ENCODE measurements around the gene SMIM23. TPM values are rescaled to one million over a fixed set of nuclear protein-coding genes. Genes with fewer than 3 reads are reported as not detected.

SMIM23 gene
- polyA plus RNA-seq, 3 donors = not detected

DNA sequence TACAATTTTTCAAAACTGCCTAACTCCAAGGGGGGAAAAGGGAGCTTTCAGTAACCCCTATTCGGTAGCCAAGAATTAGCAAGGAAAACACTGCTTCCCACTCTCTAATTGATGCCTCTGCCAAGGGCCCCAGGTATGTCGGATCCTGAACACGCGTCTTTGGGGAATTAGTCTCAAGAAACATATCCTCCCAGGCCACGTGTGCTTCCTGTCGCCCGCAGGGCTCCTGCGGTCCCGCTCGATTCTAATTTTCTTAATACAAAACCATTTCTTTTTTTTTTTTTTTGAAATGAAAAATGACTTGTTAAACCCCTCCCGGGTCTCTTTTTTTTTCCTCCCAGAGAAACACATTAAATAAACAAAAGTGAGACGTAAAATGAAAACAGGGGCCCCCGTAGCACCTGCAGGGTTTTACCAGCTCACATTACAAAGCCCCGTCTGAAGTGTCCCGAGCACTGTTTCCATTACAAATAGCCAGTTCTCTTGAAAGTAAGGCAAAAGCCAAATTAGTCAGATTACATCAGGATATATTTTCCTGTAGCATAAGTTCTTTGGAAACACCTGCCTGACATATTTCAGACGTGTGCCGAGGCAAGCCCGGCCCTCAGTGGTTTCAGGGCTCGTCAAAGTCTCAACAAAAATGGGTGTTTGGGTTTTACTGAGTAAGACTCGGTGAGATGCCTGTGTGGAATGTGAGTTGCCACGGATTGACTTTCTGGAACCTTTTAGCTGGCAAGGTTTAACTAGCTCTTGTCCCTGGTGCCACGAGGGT, 21.5 kb downstream of the SMIM23 start:
- no peak overlapping the region for H3K27ac ChIP-seq (ENCODE audit: low read depth, low read length)
- 13 to 18% (median 15%) methylated on average over 22 of the region's 22 CpGs for WGBS, 3 donors

DNA sequence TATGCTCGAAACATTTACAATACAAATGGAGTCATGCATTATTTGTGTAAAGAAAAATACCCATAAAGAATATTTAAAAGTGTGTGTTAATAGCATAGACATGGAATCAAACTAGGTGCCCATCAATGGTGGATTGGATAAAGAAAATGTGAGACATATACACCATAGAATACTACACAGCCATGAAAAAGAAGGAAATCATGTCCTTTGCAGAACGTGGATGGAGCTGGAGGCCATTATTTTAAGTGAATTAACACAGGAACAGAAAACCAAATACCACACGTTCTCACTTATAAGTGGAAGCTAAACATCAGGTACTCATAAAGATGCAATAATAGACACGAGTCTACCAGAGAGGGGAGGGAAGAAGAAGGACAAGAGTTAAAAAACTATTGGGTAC, 22.8 kb downstream of the SMIM23 start:
- H3K27ac ChIP-seq (ENCODE audit: low read depth, low read length) = no peak overlapping the region
- 88 to 94% (median 91%) methylated on average over 4 of the region's 4 CpGs for WGBS, 3 donors

- no peak overlapping the region for H3K27ac ChIP-seq (ENCODE audit: low read depth, low read length)
These were observed 23.3 kb downstream of the SMIM23 start for GRCh38 chr5:171808951-171809350.

DNA sequence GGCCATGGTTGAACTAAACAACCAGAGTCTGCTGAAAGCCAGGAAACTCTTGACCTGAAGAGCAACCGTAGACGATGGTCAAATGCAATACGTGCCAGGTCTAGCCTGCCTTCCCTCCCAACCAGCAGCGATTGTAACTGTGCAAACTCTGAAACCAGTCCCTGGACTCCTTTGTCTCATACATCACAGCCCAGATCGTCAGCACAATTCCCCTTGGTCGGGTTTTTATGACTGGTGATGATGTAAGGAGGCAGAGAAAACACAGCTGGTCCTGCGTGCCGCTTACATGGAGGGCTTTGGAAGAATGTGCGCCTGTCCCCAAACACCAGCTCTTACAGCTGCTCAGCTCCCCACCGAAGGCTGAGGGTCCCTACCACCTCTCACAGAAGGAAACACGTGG, 24.6 kb downstream of the SMIM23 start:
- WGBS, 3 donors = 68 to 78% (median 76%) methylated on average over 11 of the region's 11 CpGs

DNA sequence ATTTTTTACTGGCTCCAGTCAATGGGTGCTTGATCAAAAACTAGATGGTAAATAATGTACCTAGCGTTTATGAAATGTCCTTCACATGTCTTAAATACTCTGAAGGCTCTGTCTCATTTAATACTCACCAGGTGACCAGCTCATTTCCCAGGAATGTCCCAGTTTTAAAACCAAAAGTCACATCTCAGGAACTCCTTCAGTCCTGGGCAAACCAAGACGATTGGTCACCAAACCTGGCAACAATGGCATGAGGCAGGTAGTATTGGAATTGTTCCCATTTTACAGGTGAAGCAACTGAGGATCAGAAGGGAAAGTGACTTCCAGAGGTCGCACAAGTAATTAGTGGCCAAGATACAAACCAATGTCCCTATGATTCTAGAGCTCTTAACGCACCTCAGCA, 27.7 kb downstream of the SMIM23 start:
- no peak overlapping the region for H3K27ac ChIP-seq (ENCODE audit: low read depth, low read length)
- 86 to 94% (median 91%) methylated on average over 4 of the region's 4 CpGs for WGBS, 3 donors

More for the DNA sequence above, 24.6 kb downstream of the SMIM23 start:
- no peak overlapping the region for H3K27ac ChIP-seq (ENCODE audit: low read depth, low read length)

- 62 to 79% (median 65%) methylated on average over 7 of the region's 7 CpGs for WGBS, 3 donors
- no peak overlapping the region for H3K27ac ChIP-seq (ENCODE audit: low read depth, low read length)
These were observed 28.3 kb downstream of the SMIM23 start for GRCh38 chr5:171813813-171814490.

DNA sequence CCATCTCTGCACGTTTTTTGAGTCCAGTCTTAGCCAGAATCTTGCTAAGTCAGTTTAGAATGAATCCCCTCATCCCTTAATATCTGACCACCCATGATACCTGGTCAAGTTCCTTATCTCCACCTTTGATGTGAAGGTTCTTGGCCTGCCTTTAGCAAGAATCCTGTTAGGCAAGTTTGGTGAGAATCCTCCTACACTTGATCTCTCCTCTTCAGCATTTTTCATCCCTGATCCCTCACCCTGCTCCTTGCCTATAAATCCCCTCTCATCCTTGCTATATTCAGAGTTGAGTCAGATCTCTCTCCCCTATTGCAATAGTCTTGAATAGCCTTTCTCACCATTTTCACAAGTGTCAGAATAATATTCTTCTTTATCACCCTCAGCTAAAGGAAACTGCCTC, 31.0 kb downstream of the SMIM23 start:
- WGBS, 3 donors = 48 to 64% (median 48%) methylated on average over 1 of the region's 1 CpG
- no peak overlapping the region for H3K27ac ChIP-seq (ENCODE audit: low read depth, low read length)

- 91 to 95% (median 94%) methylated on average over 11 of the region's 11 CpGs for WGBS, 3 donors
These were observed 34.9 kb downstream of the SMIM23 start for GRCh38 chr5:171820561-171820960.

DNA sequence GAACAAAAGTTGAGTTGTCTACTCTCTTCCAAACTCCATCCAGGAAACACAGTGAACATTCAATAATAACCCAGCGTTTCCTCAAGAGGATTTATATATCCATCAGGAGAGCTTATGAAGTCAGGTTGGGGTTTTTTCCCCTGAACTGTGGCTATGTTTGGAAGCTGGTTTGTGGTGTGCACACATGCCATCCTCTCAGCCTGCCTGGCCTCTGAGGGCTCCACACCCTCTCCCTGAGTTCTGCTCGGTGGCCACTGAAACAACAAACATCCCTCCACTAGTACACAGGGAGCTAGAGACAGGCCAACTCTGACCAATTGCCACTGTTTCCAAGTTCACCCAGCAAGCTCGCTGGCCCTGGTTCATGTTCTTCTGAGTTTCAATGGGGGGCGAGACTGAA, 35.7 kb downstream of the SMIM23 start:
- whole genome bisulfite sequencing, 3 donors = 67 to 89% (median 85%) methylated on average over 4 of the region's 4 CpGs
- no peak overlapping the region for H3K27ac ChIP-seq (ENCODE audit: low read depth, low read length)

More at GRCh38 chr5:171820561-171820960, 34.9 kb downstream of the SMIM23 start:
- no peak overlapping the region for H3K27ac ChIP-seq (ENCODE audit: low read depth, low read length)

DNA sequence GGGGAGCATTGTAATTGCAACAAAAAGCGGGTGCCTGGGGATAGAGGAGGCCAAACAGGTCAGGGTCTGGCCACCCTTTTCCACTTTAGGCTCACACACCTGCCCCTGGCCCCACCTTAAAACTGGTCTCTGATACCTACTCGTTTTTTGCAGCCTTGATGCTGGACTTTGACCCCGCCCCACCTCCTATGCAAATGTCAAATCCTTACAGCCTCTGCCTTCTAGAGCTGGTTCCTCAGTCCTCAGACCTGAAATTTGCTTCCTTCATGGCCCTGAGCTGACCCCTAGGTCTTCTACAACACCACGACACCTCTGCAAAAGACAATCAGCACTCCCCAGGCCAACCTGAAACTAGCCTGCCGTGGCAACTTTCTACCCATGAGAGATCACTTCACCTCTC, 37.7 kb downstream of the SMIM23 start:
- H3K27ac ChIP-seq (ENCODE audit: low read depth, low read length) = no peak overlapping the region
- 48 to 83% (median 72%) methylated on average over 5 of the region's 5 CpGs for WGBS, 3 donors

DNA sequence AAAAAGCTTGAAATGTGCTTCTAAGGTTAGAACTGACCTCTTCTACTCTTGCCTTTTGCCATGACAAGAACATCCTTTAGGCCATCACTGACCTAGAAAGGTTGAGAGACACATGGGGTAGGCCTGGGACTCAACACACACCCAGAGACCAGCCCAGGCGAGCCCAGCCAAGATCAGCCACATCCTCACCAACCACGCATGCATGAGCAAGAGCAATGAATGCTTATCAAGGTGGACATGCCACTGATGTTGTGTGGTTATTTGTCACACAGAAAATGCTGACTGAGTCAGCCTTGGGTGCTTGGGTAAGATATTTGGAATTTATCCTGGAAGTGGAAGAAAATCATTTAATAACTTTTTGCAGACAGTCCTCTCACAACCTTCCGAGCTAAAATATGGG, 39.4 kb downstream of the SMIM23 start:
- WGBS, 3 donors = 93 to 98% (median 96%) methylated on average over 3 of the region's 3 CpGs

DNA sequence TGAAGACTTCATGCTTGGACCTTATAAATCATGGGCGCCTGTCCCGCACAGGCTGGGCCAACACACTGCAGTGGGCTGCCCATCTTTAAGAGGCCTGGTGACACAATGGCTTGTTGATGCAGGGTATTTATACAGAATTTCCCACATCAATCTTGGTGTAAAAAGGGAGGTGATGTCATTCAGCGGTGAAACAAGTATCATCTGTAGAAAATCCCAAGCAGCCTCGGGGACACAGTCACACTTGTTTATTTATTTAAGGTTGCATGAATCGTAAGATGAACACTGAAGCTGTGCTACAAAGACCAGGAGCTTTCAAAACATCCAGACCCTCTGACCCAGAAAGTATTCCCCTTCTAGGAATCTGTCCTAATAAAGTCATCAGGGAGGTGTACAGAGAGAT, 40.5 kb downstream of the SMIM23 start:
- 73 to 75% (median 75%) methylated on average over 5 of the region's 5 CpGs for WGBS, 3 donors
- H3K27ac ChIP-seq (ENCODE audit: low read depth, low read length) = no peak overlapping the region

More for the DNA sequence above, 39.4 kb downstream of the SMIM23 start:
- no peak overlapping the region for H3K27ac ChIP-seq (ENCODE audit: low read depth, low read length)

DNA sequence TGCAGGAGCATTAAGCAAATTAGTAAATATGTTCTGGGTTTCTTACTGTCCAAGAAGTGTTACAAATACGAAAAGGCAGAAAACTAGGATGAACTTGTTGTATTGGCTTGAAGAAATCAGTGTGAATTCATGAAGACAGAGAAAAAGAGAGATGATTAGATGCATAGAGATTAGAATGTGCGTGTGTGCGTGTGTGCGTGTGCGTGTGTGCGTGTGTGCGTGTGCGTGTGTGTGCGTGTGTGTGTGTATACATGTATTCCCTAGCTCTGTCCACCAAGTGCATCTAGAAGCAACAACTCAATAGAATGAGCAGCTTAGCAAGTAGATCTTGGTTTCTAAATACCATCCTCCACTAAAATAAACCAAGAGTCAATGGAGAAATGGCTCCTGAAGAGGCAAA, 41.5 kb downstream of the SMIM23 start:
- no peak overlapping the region for H3K27ac ChIP-seq (ENCODE audit: low read depth, low read length)
- 93 to 97% (median 97%) methylated on average over 9 of the region's 9 CpGs for WGBS, 3 donors

DNA sequence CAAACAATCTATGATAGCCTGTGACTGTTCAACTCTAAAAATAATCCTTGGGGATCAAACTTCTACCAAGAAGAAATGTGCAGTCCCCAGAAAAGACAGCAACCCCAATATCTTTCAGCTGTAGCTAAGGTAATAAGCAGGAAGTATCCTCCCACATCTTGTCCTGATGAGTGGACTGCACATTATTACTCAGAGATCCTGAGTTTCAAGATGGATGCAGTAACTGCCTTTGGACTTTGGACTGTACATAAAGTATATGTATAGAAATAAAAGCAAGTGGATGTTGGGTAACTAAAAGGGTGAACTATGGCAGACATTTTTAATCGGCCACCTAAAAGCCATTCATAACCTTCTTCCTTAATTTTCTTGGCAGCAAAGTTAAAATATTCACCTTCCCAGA, 45.1 kb downstream of the SMIM23 start:
- no peak overlapping the region for H3K27ac ChIP-seq (ENCODE audit: low read depth, low read length)
- WGBS, 3 donors = 84 to 96% (median 87%) methylated on average over 1 of the region's 1 CpG

DNA sequence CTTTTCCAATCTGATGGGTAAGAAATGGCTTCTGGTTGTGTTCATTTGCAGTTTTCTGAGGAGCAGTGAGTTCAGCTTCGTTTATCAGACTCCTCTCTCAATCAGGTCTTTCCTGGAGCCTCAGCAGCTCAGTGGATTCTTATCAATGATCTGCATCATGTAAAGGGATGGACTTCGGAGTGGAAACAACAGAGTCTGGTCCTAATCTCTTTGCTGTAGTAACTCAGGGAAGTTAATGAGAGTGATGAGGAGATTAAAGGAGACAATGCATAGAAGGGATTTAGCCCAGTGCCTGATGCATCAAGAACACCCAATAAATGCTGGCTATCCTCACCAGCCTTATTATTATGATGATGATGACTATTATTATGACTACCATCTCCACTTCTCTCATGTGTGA, 47.2 kb downstream of the SMIM23 start:
- 75 to 84% (median 78%) methylated on average over 2 of the region's 2 CpGs for WGBS, 3 donors
- H3K27ac ChIP-seq (ENCODE audit: low read depth, low read length) = no peak overlapping the region

DNA sequence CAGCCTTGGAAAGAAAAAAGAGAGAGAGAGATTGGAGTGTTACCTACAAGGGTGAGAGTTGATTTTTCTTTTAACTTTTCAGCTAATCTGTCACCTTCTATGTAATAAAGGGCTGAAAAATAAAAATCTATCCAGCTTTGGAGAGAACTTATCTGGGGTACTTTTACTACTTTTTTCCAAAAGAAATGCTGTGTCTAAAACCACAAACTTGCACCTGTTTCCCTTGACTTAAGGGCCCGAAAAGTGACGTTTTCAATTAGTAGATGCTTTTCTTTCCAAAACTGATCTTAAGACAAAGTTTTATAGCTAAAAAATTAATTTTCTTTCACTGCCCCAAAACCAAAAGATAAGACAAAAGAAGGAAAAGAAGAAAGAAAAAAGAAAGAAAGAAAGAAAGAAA, 48.8 kb downstream of the SMIM23 start:
- WGBS, 3 donors = 66 to 77% (median 72%) methylated on average over 2 of the region's 2 CpGs
- H3K27ac ChIP-seq (ENCODE audit: low read depth, low read length) = no peak overlapping the region

GRCh38 chr5:171835066-171835465, 49.4 kb downstream of the SMIM23 start:
- H3K27ac ChIP-seq (ENCODE audit: low read depth, low read length) = no peak overlapping the region
- 83 to 84% (median 83%) methylated on average over 7 of the region's 7 CpGs for WGBS, 3 donors

- H3K27ac ChIP-seq (ENCODE audit: low read depth, low read length) = no peak overlapping the region
These were observed 51.9 kb downstream of the SMIM23 start for GRCh38 chr5:171837522-171837921.

GRCh38 chr5:171838066-171838465, 52.4 kb downstream of the SMIM23 start:
- WGBS, 3 donors = 74 to 79% (median 78%) methylated on average over 12 of the region's 12 CpGs

DNA sequence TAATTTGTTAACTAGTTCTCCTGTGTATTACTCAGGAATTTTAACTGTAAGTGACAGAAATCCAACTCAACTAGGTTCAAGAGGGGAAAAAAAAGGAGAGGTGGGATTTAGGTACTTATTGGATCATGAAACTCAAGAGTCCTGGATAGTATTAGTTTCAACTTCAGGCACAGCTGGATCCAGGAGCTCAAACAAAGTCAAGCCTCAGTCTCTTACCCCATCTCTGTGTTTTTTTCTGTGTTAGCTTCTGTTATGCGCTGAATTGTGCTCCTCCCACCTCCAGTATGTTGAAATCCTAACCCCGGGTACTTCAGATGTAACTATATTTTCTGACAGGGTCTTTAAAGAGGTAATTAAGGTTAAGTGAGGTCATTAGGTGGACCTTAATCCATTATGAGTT, 53.5 kb downstream of the SMIM23 start:
- WGBS, 3 donors = 59 to 89% (median 64%) methylated on average over 2 of the region's 2 CpGs
- H3K27ac ChIP-seq (ENCODE audit: low read depth, low read length) = no peak overlapping the region

More at GRCh38 chr5:171838066-171838465, 52.4 kb downstream of the SMIM23 start:
- H3K27ac ChIP-seq (ENCODE audit: low read depth, low read length) = no peak overlapping the region
